ENCODE results near the gene B4GALT3. TPM values are rescaled to one million over a fixed set of nuclear protein-coding genes. Genes with fewer than 3 reads are reported as not detected.

Gene B4GALT3
- total and polyA plus RNA-seq, 3 donors from 2014 or later, result 46.3 to 62.2 (median 56.2) TPM

DNA sequence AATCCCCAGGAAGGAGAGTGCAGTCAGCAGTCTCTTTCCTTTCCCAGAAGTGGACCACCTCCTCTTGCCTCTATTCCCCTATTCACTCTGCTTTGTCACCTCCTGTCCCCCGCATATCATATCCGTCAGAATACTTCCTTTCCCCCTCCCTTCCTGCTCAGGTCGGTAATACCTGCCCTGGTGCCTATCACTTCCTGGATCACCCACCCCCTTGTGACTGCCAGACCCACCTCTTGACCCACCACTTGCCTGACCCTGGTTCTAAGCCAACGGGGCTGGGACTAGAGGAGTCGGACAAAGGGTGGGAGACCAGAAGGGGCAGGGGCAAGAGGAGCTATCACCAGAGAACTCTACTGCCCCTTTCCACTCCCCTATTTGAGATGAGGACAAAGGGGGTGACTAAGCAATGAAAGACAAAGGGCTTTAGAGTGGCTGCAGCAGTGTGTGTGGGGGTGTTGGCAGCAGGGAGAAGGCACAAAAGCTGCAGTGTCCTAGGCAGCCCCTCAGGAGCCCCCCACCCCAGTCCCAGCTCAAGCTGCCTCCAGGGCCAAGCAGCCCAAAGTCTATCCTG, 23.2 kb upstream of the B4GALT3 start:
- 51 to 53% methylated on average over 5 of the region's 5 CpGs for whole genome bisulfite sequencing, 2 donors
- H3K27ac ChIP-seq, result peak overlapping the region; percentile 99 to 100
- no peak for DNase-seq
- intact Hi-C loops (cut with DNase I; ENCODE audit: low total_unique reads), result no loop called here
- H3K27me3 ChIP-seq, result no peaks in the 10 kb centered on the region
- TF ChIP-seq CTCF (IDR thresholded peaks at IDR 0.05) (no peak), POLR2A (IDR thresholded peaks at IDR 0.05) (no peak)
- no peaks in the 10 kb centered on the region for H3K9me3 ChIP-seq
- H3K36me3 ChIP-seq (ENCODE audit: low read depth, missing control alignments), result no peaks in the 10 kb centered on the region
- no peak overlapping the region for H3K4me3 ChIP-seq
- peaks cover 63% of the 10 kb centered on the region for H3K4me1 ChIP-seq

- Histone ChIP-seq H3K27me3 (no peaks in the 10 kb centered on the region), H3K4me1 (peaks cover 63% of the 10 kb centered on the region), H3K27ac (peak overlapping the region; percentile 99 to 100), H3K4me3 (no peak overlapping the region), H3K9me3 (no peaks in the 10 kb centered on the region), H3K36me3 (ENCODE audit: low read depth, missing control alignments) (no peaks in the 10 kb centered on the region)
- 56 to 61% methylated on average over 5 of the region's 5 CpGs for WGBS, 2 donors
- DNase-seq, result no peak
- no peak for TF ChIP-seq POLR2A (IDR thresholded peaks at IDR 0.05)
- intact Hi-C loops (cut with DNase I; ENCODE audit: low total_unique reads), result no loop called here
These were observed 22.3 kb upstream of the B4GALT3 start for GRCh38 chr1:161199506-161200139.

- DNase-seq, result peak; percentile 56
- H3K4me1 ChIP-seq, result peaks cover 63% of the 10 kb centered on the region
- WGBS, 2 donors, result 53 to 58% methylated on average over 11 of the region's 11 CpGs
These were observed 21.7 kb upstream of the B4GALT3 start, which contains the start of gene ADAMTS4 for GRCh38 chr1:161198897-161199431. TSS of gene ADAMTS4 (minus strand) at chr1:161199054. CDS start at chr1:161198627, 427 bp downstream.

DNA sequence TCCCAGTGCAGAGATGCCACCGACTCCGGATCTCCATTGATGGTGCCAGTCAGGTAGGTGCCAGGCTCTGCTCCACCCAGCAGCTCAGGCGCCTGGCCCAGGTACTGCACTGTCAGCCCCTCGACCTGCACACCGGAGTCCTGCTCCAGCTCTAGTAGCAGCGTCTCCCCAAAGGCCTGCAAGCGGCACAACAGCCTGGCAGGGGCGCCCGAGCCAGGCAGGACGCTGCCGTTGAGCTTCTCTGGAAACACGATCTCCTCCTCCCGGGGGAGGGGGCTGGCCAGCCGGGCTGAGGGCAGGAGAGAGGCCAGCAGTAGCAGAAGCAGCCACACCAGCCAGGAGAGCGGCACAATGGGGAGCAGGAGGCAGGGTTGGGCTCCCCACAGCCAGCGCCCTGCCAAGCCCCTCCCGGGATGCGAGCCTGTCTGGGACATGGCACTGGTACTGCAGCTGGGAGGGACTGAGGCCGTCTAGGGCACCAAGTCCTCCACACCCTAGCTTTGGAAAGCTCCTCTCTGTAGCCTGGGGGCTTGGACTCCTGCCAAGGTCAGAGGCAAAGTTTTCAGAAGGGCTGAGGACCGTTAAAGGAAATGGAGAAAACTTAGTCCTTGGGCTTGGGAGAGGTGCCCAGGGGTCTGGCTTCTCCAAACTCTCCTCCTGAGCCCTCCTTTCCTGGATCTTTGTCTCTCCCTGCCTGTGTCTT, 21.0 kb upstream of the B4GALT3 start:
- H3K4me3 ChIP-seq, result no peak overlapping the region
- intact Hi-C loops (cut with DNase I; ENCODE audit: low total_unique reads), result no loop called here
- H3K9me3 ChIP-seq, result no peaks in the 10 kb centered on the region
- TF ChIP-seq POLR2A (IDR thresholded peaks at IDR 0.05) (no peak), CTCF (IDR thresholded peaks at IDR 0.05) (no peak)
- H3K27ac ChIP-seq, result peak overlapping the region; percentile 67 to 100
- peaks cover 58% of the 10 kb centered on the region for H3K4me1 ChIP-seq
- no peak for DNase-seq
- 22 to 41% methylated on average over 2 to 18 of the region's 20 CpGs for WGBS, 2 donors
- H3K27me3 ChIP-seq, result no peaks in the 10 kb centered on the region
- H3K36me3 ChIP-seq (ENCODE audit: low read depth, missing control alignments), result no peaks in the 10 kb centered on the region

More at GRCh38 chr1:161198897-161199431, 21.7 kb upstream of the B4GALT3 start, which contains the start of gene ADAMTS4:
- H3K4me3 ChIP-seq, result no peak within 1 kb of the TSS
- H3K9me3 ChIP-seq, result no peaks in the 10 kb centered on the region
- intact Hi-C loops (cut with DNase I; ENCODE audit: low total_unique reads), result no loop called here
- no peaks in the 10 kb centered on the region for H3K36me3 ChIP-seq (ENCODE audit: low read depth, missing control alignments)
- H3K27ac ChIP-seq, result peak within 1 kb of the TSS; percentile 99 to 100
- TF ChIP-seq POLR2A (IDR thresholded peaks at IDR 0.05) (no peak), CTCF (IDR thresholded peaks at IDR 0.05) (no peak)
- no peaks in the 10 kb centered on the region for H3K27me3 ChIP-seq

GRCh38 chr1:161197560-161198193, 20.4 kb upstream of the B4GALT3 start:
- H3K36me3 ChIP-seq (ENCODE audit: low read depth, missing control alignments), result no peaks in the 10 kb centered on the region
- intact Hi-C loops (cut with DNase I; ENCODE audit: low total_unique reads), result no loop called here
- H3K27ac ChIP-seq, result peak overlapping the region; percentile 67 to 100
- no peak for DNase-seq
- H3K9me3 ChIP-seq, result no peaks in the 10 kb centered on the region
- 63 to 67% methylated on average over 7 to 9 of the region's 11 CpGs for WGBS, 2 donors
- H3K4me3 ChIP-seq, result no peak overlapping the region
- peaks cover 55% of the 10 kb centered on the region for H3K4me1 ChIP-seq
- no peaks in the 10 kb centered on the region for H3K27me3 ChIP-seq
- TF ChIP-seq POLR2A (IDR thresholded peaks at IDR 0.05), result no peak
- no peak for TF ChIP-seq CTCF (IDR thresholded peaks at IDR 0.05)
